HUDEP-2 (cell line): ENCODE results near the gene TTLL11.

Source experiments
- DNase-seq, 76 experiments: peaks; one replicate each; lab custom pipeline; 2025; ENCODE audit not compliant: unreplicated experiment in 76 of 76; lab: John Stamatoyannopoulos, UW

Gene TTLL11, protein sequence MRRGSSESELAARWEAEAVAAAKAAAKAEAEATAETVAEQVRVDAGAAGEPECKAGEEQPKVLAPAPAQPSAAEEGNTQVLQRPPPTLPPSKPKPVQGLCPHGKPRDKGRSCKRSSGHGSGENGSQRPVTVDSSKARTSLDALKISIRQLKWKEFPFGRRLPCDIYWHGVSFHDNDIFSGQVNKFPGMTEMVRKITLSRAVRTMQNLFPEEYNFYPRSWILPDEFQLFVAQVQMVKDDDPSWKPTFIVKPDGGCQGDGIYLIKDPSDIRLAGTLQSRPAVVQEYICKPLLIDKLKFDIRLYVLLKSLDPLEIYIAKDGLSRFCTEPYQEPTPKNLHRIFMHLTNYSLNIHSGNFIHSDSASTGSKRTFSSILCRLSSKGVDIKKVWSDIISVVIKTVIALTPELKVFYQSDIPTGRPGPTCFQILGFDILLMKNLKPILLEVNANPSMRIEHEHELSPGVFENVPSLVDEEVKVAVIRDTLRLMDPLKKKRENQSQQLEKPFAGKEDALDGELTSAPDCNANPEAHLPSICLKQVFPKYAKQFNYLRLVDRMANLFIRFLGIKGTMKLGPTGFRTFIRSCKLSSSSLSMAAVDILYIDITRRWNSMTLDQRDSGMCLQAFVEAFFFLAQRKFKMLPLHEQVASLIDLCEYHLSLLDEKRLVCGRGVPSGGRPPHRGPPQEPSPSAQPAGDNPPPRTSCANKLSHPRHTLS

DNA sequence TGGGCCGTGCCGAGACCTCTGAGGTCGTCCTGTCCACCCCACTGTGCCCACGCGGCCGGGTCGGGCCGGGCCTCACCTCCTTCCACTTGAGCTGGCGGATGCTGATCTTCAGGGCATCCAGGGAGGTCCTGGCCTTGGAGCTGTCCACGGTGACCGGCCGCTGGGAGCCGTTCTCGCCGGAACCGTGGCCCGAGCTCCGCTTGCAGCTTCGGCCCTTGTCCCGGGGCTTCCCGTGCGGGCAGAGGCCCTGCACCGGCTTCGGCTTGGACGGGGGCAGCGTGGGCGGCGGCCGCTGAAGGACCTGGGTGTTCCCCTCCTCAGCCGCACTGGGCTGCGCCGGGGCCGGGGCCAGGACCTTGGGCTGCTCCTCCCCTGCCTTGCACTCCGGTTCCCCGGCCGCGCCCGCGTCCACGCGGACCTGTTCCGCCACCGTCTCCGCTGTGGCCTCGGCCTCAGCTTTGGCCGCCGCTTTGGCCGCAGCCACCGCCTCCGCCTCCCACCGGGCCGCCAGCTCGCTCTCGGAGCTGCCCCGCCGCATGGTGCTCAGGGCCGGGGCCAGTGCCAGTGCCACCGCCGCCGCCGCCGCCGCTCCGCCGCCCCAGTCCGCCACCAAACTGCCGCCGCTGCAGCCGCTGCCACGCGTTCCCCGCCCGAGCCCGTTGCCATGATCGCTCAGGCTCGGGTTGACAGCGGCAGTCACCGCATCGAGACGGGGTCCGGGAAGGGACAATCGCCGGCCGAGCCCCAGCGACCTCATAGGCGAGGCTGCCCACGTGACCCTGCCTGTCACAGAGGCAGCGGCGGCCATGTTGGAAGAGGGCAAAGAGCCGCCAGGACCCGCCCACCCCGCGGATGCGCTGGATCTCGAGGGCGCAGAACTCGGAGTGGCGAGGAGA is at the start of gene TTLL11:
Gene TTLL11 (minus strand): TSS at position 698 of the 896 bp plus-strand sequence. CDS start 160 bp downstream, at position 538.
- DNase-seq: peak in 75 of 76 experiments; percentile 30 to 97 (median 91)

DNA sequence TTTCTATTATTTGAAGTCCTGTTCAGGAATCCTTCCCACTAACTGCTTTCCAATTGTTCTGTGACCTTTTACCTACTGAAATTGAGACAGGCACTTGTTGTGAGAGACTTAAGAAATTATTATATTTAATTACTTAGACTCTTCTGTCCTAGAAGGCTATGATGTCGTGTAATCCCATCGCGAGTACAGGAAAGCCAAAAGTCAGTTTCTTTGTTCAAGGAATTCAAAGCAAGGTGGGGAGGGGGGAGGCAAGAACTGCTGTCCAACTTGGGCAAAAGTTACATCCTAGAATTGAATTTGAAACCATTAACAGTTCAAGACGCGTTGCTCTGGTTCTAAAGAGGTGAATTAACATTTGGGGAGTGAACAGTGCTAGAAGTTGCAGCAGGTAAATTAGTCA is 48.6 kb upstream of the TTLL11 start:
- DNase-seq: no peak

DNA sequence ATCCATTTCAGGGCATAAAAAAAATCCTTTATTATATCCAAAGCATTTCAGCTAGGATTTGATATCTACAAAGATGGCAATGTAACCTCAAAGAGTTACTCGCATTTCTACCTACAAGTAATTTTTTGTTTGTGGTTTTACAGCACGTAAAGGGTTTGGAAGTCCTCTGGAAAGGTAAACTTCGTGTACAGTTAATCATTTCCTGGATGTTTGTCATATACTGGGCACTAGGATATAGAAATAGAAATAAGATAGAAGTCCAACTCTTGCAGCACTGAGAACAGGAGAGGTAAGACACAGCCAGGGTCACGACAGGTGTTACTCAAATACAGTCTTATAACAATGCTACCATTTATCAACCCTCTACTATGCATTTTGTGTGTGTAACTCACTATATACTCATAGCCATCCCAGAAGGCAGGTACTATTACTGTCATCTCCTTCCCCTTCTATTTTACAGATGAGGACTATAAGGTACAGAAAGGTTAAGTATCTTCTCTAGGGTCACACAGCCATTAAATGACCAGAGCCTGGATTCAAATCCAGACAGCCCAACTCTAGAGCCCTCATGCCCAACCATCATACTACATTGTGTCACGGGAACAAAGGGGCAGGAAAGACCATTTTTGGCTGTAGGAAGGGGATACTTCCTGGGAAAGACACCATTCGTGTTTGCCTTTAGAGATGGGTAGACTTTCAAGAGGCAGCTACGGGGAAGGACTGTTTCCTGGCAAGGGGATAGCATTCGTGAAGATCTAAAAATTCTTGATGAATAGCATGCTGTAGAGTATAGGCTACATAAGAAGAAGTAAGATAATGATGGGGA is 47.5 kb upstream of the TTLL11 start:
- DNase-seq: no peak

DNA sequence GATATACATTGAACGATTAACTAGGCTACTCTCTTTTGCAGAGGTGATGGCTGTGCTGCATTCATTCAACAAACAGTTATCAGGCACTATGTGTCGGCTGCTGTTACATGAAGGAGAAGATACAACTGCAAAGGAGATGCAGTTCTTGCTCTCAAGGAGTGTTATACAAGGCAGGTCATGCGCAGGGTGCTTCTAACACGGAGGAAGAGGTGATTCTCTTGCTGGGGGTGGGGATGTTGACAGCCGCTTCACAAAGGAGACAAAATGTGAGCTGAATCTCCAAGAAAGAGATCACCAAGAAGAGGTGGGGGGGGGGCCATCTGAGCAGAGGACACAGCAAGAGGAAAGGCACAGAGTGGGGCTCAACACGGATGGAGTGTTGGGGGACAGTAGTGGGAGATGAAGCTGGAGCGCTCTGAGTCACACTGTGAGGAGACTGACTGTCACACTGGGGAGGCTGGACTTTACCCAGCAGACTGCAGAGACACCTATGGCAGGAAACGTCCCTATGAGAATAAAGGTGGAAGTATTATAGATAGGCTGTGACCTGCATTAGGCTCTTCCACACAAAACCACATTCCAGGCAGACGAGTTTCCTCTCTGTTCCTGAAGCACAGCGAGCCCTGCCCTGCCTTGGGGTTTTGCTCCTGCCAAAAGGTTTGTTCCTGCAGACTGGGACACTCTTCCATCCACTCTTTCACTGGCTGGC is 45.6 kb upstream of the TTLL11 start:
- no peak for DNase-seq

DNA sequence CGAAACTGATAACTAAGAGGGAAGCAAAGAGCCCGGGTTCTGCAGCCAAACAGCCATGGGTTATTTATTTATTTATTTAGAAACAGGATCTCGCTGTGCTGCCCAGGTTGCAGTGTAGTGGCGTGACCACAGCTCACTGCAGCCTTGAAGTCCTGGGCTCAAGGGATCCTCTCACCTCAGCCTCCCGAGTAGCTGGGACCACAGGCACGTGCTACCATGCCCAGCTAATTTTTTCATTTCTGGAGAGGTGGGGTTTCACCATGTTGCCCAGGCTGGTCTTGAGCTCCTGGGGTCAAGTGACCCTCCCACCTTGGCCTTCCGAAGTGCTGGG is 42.4 kb upstream of the TTLL11 start:
- no peak for DNase-seq

DNA sequence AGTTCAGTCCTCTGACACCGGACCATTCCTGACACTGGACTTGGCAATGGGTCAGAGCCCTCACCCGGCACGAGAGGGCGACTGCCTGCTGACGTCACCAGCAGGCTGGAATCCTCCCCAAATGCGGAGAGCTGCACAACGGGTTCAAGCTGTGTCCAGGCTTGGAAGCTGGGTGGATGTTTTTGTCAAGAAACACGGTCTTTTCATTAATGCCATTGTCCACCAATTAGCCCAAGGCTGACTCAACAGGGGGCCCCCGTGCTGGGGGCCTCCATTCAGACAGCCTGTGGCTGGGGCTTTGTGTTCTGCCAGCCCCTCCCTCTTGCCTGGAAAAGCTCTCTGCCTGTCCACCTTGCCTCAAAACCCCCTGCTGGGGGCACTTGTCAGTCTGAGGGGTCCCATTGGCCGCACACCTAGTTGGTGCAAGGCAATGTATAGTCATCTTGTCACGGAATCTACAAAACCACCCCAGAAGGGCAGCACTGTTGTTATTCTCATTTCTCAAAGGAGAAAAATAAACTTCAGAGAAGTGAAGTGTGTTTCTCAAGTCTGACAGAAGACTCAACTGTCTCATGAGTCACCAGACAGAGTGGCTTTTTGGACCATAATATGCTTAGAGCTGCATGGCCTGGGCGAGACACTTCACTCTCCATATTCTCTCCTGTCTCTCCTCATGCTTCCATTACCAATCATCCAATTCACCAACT is 41.9 kb upstream of the TTLL11 start:
- DNase-seq: no peak

DNA sequence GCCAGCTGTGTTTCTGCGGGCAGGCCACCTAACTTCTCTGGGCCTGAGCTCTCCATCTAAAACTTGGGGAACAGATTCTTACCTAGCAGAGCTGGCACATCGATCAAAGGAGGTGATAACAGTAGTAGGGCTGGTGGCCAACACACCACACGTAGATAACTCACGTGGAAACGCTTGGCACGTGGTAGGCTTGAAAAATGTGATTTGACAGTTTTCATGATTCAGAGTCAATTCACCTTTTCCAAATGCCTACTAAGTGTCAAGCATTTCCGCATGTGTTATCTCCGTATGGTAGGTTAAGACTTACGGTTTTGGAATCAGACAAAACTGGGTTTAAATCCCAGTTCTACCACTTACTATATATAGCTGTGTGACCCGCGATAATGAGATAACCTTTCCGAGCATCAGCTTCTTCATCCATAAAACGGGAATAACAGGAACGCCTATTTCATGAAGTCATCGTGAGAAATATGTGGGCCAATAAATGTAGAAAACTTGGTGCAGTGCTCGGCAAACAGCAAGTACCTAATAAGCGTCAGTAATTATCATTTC is 41.0 kb upstream of the TTLL11 start:
- DNase-seq: no peak

DNA sequence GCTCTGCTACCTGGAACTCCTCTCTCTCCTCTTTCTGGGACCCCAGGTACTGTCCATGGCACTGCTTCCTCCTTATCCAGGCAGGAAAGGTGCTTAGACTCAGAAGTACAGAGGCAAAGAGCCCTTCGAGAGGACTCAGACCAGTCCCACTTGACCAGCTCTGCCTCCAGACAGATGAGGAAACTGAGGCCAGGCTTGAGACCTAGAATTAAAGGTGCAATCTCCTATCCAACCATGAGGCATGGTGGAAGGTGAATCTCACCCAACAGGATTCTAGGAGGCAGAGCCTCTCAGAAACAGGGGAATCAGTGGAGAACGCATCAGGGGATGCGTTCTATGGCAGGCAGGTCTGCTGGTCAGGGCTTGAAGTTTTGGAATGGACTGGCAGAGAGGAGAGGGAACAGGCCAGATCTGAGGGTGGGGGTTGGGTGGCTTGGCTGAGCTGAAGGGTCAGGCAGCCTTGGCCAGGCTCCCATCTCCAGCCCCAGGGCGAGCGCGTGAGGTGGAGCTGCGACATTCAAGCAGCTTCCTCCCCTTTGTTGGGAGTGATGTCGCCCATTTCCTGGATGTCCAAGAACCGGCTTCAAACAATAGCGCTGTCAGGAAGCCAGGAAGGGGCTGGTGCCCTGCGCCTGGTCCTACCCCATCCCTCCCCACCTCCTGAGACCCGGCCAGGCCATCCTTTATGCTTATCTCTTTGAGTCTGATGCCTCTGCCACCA is 40.3 kb upstream of the TTLL11 start:
- DNase-seq: no peak

DNA sequence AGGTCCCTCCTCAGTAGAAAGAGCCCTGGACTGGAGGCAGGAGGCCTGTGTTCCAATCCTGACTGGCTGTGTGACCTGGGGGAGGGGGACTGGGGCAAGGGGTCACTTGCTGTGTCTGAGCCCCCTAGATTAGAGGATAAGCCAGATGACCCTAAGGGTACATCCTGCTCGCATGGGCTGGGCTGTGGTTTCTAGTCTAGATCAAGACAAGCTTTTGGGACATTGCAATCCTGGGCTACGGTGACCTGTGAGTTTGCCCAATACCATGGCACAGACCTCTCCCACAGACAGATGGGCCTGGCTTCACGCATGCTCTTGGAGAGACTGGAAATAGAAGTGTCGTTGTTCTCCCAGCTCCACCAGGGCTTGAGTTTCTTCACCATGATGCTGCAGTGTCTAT is 39.4 kb upstream of the TTLL11 start:
- no peak for DNase-seq

DNA sequence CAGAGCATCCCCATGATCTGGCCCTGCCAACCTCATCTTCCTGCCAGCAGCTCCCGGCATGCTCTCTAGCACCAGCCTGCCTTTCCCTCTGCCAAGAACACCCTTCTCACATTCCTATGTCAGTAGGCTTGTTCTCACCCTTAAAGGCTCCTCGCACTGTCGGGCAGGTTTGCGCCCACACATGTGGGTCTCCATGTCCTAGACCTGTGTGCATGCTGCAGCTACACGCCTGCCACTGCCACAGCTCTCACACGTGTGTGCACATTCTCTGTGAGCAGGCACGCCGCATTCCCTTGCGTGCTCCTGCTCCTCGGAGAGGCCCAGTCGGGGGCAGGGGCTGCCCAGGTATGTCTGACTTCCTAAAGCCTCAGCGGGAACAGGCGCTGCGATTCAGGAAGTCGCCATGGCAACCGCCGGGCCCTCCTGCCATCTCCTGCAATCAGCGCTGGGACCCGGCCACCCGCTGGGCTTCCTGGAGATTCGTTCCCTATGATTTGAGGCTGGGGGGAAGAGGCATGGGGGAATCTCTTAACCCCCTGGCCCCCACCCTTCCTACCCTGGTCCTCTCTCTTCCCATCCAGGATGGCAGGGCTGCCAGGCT is 38.4 kb upstream of the TTLL11 start:
- DNase-seq: no peak

DNA sequence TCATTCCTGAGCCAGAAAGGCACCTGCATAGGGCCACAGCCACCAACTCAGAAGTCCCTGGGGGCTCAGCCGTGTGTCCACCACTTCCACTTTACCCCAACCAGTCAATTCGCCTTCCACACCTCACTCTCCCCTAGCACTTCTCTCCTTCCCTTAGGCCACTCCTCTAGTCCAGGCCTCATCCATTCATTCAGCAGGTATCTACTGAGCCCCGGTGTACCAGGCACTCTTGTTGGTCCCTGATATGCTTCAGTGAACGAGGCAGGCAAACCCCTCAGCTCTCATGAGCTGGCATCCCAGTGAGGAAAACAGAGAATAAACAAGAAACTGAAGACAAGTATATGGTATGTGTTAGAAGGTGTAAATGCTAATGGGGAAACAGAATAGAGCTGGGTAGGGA is 37.7 kb upstream of the TTLL11 start:
- DNase-seq: no peak

DNA sequence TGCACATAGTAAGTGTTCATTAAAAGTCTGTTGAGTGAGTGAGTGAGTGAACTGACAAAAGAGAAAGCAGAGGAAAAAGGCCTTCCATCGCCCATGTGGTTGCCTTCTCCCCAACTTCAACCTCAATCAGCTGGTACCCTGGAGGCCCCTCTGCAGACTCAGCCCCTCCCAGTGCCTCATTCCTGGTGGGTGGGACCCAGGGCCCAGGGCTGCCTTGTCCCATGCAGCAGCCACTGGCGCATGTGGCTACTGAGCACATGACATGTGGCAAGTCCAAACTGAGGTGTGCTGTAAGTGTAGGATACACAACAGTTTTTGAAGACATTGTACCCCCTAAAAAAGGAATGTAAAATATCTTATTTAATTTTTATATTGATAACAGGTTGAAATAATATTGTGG is 36.9 kb upstream of the TTLL11 start:
- no peak for DNase-seq

DNA sequence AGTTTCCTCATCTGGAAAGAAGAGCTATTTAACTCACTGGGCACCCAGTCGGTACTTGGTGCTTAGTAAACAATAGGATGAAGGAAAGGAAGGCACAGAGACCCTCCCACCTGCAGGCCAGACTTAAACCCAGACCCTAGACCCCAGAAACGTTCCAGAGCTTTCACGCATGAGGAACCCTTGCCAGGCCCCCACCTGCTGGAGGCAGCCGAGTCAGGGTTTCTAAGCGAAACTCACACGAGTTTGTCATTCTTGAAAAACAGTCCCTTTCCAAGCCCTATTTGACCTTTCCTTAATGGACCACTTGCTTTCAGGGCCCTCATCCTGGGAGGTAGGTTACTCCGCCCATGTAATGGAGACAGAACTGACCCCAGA is 35.8 kb upstream of the TTLL11 start:
- no peak for DNase-seq

DNA sequence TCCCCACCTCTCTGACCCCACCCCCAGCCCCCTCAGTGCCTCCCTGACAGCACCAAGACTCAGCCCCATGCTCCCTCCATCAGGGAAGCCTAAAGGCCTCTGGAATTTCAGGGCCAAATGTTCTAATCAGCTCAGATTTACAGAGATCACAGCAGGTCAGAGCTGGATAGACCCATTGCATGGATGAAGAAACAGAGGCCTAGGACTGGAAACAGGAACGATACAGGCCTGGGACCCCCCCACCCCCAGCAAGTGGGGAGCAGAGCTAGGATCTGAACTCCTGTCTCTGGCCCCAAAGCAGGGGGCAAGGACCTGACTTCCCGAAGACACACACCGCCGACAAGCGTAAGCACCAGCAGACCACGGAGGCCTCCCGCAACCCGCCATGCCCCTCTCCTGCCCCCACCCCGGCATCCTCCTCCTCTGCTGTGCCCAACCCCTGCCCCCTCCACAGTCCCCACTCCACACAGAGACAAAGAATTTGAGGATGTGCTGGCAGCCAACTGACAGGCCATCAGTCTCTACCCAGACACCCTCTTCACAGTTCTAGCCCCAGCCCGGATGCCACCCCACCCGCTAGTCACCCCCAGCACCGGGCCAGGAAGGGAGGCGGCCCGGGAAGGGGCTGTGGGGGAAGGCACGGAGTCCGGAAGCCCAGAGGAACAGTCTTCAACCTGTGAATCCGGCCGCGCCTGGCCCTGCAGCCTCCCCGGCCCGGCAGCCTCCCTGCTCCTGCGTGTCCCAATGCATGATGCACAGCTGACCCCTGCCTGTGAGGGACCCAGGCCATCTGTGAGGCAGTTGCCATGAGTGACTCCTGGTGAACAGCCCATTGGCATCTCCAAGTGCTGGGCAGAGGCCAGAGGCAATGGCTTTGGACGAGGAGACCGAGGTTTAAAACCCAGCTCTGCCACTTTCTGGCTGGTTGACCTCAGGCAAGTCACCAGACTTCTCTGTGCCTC is 35.2 kb upstream of the TTLL11 start:
- no peak for DNase-seq

DNA sequence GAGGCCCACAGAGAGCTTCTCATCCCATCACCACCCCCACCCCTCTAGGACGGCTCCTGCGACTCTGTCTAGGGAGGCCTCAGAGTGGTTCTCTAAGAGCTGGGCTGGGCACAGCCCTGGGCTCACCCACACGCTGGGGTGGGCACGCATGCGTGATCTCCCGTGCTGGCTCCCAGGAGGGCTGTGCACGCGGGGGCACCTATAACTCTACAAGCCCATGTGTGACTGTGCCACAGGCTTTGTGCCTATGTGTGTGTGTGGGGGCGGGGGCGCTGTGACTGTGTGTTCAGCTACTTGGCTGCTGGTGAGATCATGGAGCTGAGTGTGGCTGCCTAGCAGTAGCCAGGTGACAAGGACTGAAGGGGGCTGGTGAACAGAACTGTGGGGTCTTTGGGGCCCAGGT is 34.3 kb upstream of the TTLL11 start:
- DNase-seq: peak in 28 of 76 experiments; percentile 9 to 49 (median 20)

DNA sequence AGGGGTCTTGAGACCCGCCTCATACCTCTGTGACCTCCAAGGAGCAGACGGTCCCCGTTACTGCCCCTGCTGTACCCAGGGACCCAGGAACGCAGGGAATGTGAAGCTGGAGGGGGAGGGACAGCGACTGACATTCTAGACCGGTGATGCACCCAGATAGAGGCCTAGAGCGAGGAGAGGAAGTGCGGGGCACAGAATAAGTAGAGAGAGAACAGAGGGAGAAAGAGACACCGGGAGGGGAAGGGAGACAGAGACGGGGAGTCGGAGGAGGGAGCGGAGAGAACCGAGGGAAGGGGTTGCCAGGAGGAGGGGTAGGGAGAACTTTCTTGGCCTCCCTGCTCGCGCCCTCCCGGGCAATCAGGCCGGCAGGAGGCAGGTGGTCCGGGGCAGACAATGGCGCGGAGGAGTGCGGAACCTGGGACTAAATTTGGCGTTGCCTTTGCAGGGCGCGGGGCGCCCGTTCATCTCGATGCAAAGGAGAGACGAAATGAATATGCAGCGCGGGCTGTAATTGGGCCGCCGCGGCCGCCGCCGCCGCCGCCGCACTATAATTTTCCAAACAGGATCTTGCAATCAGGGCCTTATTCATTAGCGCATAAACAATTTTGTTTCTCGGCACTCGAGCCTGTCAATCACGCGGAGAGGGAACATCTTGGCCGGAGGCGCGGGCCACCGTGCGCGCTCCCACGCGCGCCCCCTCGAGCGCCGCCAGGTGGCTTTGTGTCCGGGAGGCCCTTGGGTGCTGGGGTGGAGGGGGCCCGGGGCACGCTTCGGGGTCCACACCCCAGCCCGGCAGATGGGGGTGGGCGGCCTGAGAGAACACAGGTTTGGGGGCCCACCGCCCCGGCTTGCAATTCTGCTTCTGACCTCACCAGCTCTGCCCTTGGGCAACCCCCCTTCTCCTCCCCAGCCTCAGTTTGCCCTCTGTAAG is 33.5 kb upstream of the TTLL11 start:
- DNase-seq: no peak
